Stimulated activated CD8-positive, alpha-beta memory T cell treated with anti-CD3 and anti-CD28 coated beads, Interleukin-12 subunit alpha, Interleukin-12 subunit beta, amount 100 ng/mL, for 24 hours (primary cell): Measurements from ENCODE around the gene RTL10.

Experiments used
- DNase-seq: peaks from one replicate; pipeline ENCODE4 v3.0.0-alpha.2; 2020; ENCODE audit errors: extremely low read depth

RTL10 gene

GRCh38 chr22:19876314-19876940, 21.8 kb upstream of the RTL10 start:
- DNase-seq, result no peak

- no peak for DNase-seq
Measured at GRCh38 chr22:19875531-19876313, 21.0 kb upstream of the RTL10 start.

GRCh38 chr22:19875061-19875530, 20.4 kb upstream of the RTL10 start:
- DNase-seq, result no peak

- no peak for DNase-seq
Measured at GRCh38 chr22:19874307-19875060, 19.8 kb upstream of the RTL10 start.

- DNase-seq, result no peak
Measured at GRCh38 chr22:19873960-19874306, 19.3 kb upstream of the RTL10 start.

GRCh38 chr22:19873138-19873959, 18.7 kb upstream of the RTL10 start:
- DNase-seq, result no peak

GRCh38 chr22:19872779-19873137, 18.1 kb upstream of the RTL10 start:
- DNase-seq, result no peak

- no peak for DNase-seq
Measured at GRCh38 chr22:19871845-19872778, 17.4 kb upstream of the RTL10 start.

- no peak for DNase-seq
Measured at GRCh38 chr22:19871023-19871844, 16.6 kb upstream of the RTL10 start.

- no peak for DNase-seq
Measured at GRCh38 chr22:19870153-19871022, 15.7 kb upstream of the RTL10 start.

GRCh38 chr22:19869497-19870152, 15.0 kb upstream of the RTL10 start:
- no peak for DNase-seq

GRCh38 chr22:19868773-19869471, 14.2 kb upstream of the RTL10 start:
- no peak for DNase-seq

- no peak for DNase-seq
Measured at GRCh38 chr22:19868333-19868732, 13.7 kb upstream of the RTL10 start.

- DNase-seq, result no peak
Measured at GRCh38 chr22:19867617-19868016, 12.9 kb upstream of the RTL10 start.

GRCh38 chr22:19866665-19867009, 12.0 kb upstream of the RTL10 start:
- no peak for DNase-seq

GRCh38 chr22:19865141-19865829, 10.6 kb upstream of the RTL10 start:
- no peak for DNase-seq

- DNase-seq, result no peak
Measured at GRCh38 chr22:19864538-19865106, 9.9 kb upstream of the RTL10 start.
